ENCODE results near the gene GPX4.

GPX4 gene

GRCh38 chr19:1105873-1106840 is 2.4 kb downstream of the GPX4 start:
- Histone ChIP-seq H3K4me2 (ENCODE audit: low read length) (no peak overlapping the region), H3K4me3 (ENCODE audit: low read depth, low read length) (no peak overlapping the region)

GRCh38 chr19:1106841-1107660 is 3.3 kb downstream of the GPX4 start:
- Histone ChIP-seq H3K27ac (no peak overlapping the region), H3K36me3 (ENCODE audit: control insufficient read depth, insufficient read depth, low read length) (no peaks in the 10 kb centered on the region), H3K4me2 (ENCODE audit: low read length) (no peak overlapping the region), H3K9me3 (ENCODE audit: control insufficient read depth, low read length) (no peaks in the 10 kb centered on the region), H3K27me3 (ENCODE audit: control insufficient read depth, insufficient read depth, low read length) (no peaks in the 10 kb centered on the region), H3K4me3 (ENCODE audit: low read depth, low read length) (no peak overlapping the region), H3K4me1 (peaks cover 11% of the 10 kb centered on the region), H3K79me2 (peaks cover 4% of the 10 kb centered on the region), H2AFZ (no peak overlapping the region), H3K9ac (no peak overlapping the region)
- no peak for TF ChIP-seq CTCF (IDR thresholded peaks at IDR 0.05)

More at GRCh38 chr19:1105873-1106840, 2.4 kb downstream of the GPX4 start:
- Histone ChIP-seq H3K36me3 (ENCODE audit: control insufficient read depth, insufficient read depth, low read length) (no peaks in the 10 kb centered on the region), H3K4me1 (peaks cover 20% of the 10 kb centered on the region), H3K9me3 (ENCODE audit: control insufficient read depth, low read length) (no peaks in the 10 kb centered on the region), H3K9ac (no peak overlapping the region), H3K27ac (no peak overlapping the region), H2AFZ (no peak overlapping the region), H3K79me2 (peaks cover 4% of the 10 kb centered on the region), H3K27me3 (ENCODE audit: control insufficient read depth, insufficient read depth, low read length) (no peaks in the 10 kb centered on the region)
- TF ChIP-seq CTCF (IDR thresholded peaks at IDR 0.05): no peak

GRCh38 chr19:1107661-1108261 is 4.0 kb downstream of the GPX4 start:
- Histone ChIP-seq H3K9ac (no peak overlapping the region), H3K27me3 (ENCODE audit: control insufficient read depth, insufficient read depth, low read length) (no peaks in the 10 kb centered on the region), H3K36me3 (ENCODE audit: control insufficient read depth, insufficient read depth, low read length) (no peaks in the 10 kb centered on the region), H3K9me3 (ENCODE audit: control insufficient read depth, low read length) (no peaks in the 10 kb centered on the region), H3K27ac (no peak overlapping the region), H2AFZ (no peak overlapping the region), H3K4me3 (ENCODE audit: low read depth, low read length) (no peak overlapping the region), H3K4me2 (ENCODE audit: low read length) (no peak overlapping the region), H3K4me1 (peaks cover 4% of the 10 kb centered on the region), H3K79me2 (peaks cover 4% of the 10 kb centered on the region)
- no peak for TF ChIP-seq CTCF (IDR thresholded peaks at IDR 0.05)

GRCh38 chr19:1108291-1109031 is 4.7 kb downstream of the GPX4 start:
- peaks cover 4% of the 10 kb centered on the region for H3K79me2 ChIP-seq
- no peak overlapping the region for H2AFZ ChIP-seq
- no peaks in the 10 kb centered on the region for H3K36me3 ChIP-seq (ENCODE audit: control insufficient read depth, insufficient read depth, low read length)
- no peaks in the 10 kb centered on the region for H3K27me3 ChIP-seq (ENCODE audit: control insufficient read depth, insufficient read depth, low read length)
- no peak overlapping the region for H3K9ac ChIP-seq
- H3K4me1 ChIP-seq: peaks cover 2% of the 10 kb centered on the region
- H3K27ac ChIP-seq: no peak overlapping the region
- no peaks in the 10 kb centered on the region for H3K9me3 ChIP-seq (ENCODE audit: control insufficient read depth, low read length)
- no peak for TF ChIP-seq CTCF (IDR thresholded peaks at IDR 0.05)
- H3K4me2 ChIP-seq (ENCODE audit: low read length): no peak overlapping the region
- no peak overlapping the region for H3K4me3 ChIP-seq (ENCODE audit: low read depth, low read length)
